HG02970 (cell line): ENCODE measurements around the gene EIF3F.

Experiments
- ATAC-seq: cut with Tn5 transposase; IDR thresholded peaks from one replicate; pipeline ENCODE4 v1.9.1; 2021; ENCODE audit warnings: mild to moderate bottlenecking, moderate library complexity, moderate number of reproducible peaks; ENCODE audit not compliant: unreplicated experiment, low FRiP score

EIF3F gene

GRCh38 chr11:8036002-8036802 lies 49.1 kb downstream of the EIF3F start:
- no peak for ATAC-seq

- ATAC-seq = no peak
Measured at GRCh38 chr11:8036986-8037385, 49.8 kb downstream of the EIF3F start.

- no peak for ATAC-seq
Measured at GRCh38 chr11:8038393-8038792, 51.3 kb downstream of the EIF3F start.

- no peak for ATAC-seq
Measured at GRCh38 chr11:8038811-8039529, 51.8 kb downstream of the EIF3F start.

- ATAC-seq = no peak
Measured at GRCh38 chr11:8039530-8040260, 52.6 kb downstream of the EIF3F start.

- ATAC-seq = no peak
Measured at GRCh38 chr11:8040261-8040920, 53.3 kb downstream of the EIF3F start.

GRCh38 chr11:8040921-8041285 lies 53.8 kb downstream of the EIF3F start:
- no peak for ATAC-seq

GRCh38 chr11:8041576-8041975 lies 54.4 kb downstream of the EIF3F start:
- ATAC-seq = no peak

- ATAC-seq = no peak
Measured at GRCh38 chr11:8043756-8044155, 56.6 kb downstream of the EIF3F start.

GRCh38 chr11:8045839-8046238 lies 58.7 kb downstream of the EIF3F start:
- no peak for ATAC-seq

GRCh38 chr11:8047382-8047781 lies 60.2 kb downstream of the EIF3F start:
- ATAC-seq = no peak

GRCh38 chr11:8049084-8049483 lies 61.9 kb downstream of the EIF3F start:
- no peak for ATAC-seq
